PC-3 (cell line): Measurements from ENCODE around the gene GPC3.
"Not testable (repeated sequence)": the region's sequence is repeated elsewhere in the genome, so short reads cannot be mapped to it uniquely, and the experiment has no call there.

Experiments used
- CTCF ChIP-seq: fragments of 300-600 bp; sonication (generic); conservative IDR thresholded peaks from 2 replicates; pipeline ENCODE4 v1.5.1; 2017; ENCODE audit warnings: antibody characterized with exemption, low read depth, mild to moderate bottlenecking, low read length
- EZH2 ChIP-seq: fragments of 300-600 bp; sonication (generic); IDR thresholded peaks from one replicate; pipeline ENCODE4 v1.6.1; 2017; ENCODE audit warnings: antibody characterized with exemption, mild to moderate bottlenecking, low read length; ENCODE audit not compliant: unreplicated experiment
- EZH2phosphoT487 ChIP-seq: fragments of 300-600 bp; sonication (generic); IDR thresholded peaks from 2 replicates; pipeline ENCODE4 v1.6.1; 2018; ENCODE audit warnings: mild to moderate bottlenecking, antibody characterized with exemption, low read length, borderline replicate concordance

GRCh38 chrX:133888084-133888483, 97.3 kb downstream of the GPC3 start:
- TF ChIP-seq CTCF, EZH2, EZH2phosphoT487: not testable (repeated sequence)
